Heart right ventricle (tissue), 16 donors: Measurements from ENCODE around the gene SPIN3. TPM values are rescaled to one million over a fixed set of nuclear protein-coding genes. Genes with fewer than 3 reads are reported as not detected.

Experiments
- ATAC-seq, 8 donors: fragments of 200-7000 bp; cut with Tn5 transposase; one replicate each; pipeline ENCODE4 v1.9.1; 2020; ENCODE audit warnings: mild to moderate bottlenecking in 8 of 8, moderate library complexity in 8 of 8, moderate number of reproducible peaks in 1 of 8
- DNase-seq, 2 donors: peaks; one replicate each; pipeline ENCODE4 v3.0.0-alpha.2; 2020
- H3K27ac ChIP-seq, 10 donors: fragments of 200-600 bp; sonication (generic) in 2 of 10; one replicate each; pipeline versions ENCODE4 v1.5.0 to v1.8.0; 2020 to 2022; ENCODE audit warnings: mild to moderate bottlenecking in 3 of 10
- H3K27me3 ChIP-seq, 7 donors: fragments of 200-600 bp; one replicate each; pipeline ENCODE4 v1.8.0; 2021 to 2022; ENCODE audit warnings: mild to moderate bottlenecking in 2 of 7
- H3K36me3 ChIP-seq, 9 donors: fragments of 200-600 bp; sonication (generic) in 1 of 9; one replicate each; pipeline versions ENCODE4 v1.5.0 to v1.8.0; 2020 to 2022; ENCODE audit warnings: mild to moderate bottlenecking in 2 of 9
- H3K4me1 ChIP-seq, 9 donors: fragments of 200-600 bp; sonication (generic) in 1 of 9; one replicate each; pipeline versions ENCODE4 v1.5.0 to v1.8.0; 2020 to 2022; ENCODE audit warnings: mild to moderate bottlenecking in 4 of 9
- H3K4me3 ChIP-seq, 10 donors: fragments of 200-600 bp; sonication (generic) in 2 of 10; one replicate each; pipeline versions ENCODE4 v1.5.0 to v1.8.0; 2020 to 2022; ENCODE audit warnings: mild to moderate bottlenecking in 7 of 10, moderate library complexity in 2 of 10
- H3K9me3 ChIP-seq, 11 donors: fragments of 200-600 bp in 10 of 11; sonication (generic) in 2 of 11; one replicate each; pipeline versions ENCODE4 v1.5.0 to v1.8.0; 2013 to 2022; ENCODE audit warnings: mild to moderate bottlenecking in 2 of 11, control low read depth in 1 of 11, moderate library complexity in 1 of 11
- CTCF ChIP-seq, 9 donors: fragments of 200-600 bp; sonication (generic) in 2 of 9; IDR thresholded peaks; one replicate each; pipeline versions ENCODE4 v1.5.0 to v1.8.0; 2021 to 2022; ENCODE audit warnings: antibody characterized with exemption in 9 of 9, mild to moderate bottlenecking in 5 of 9, moderate library complexity in 1 of 9
- WGBS, 2 donors: extraction: QIAGEN DNeasy Blood & Tissue Kit; methylation state at CpG; one replicate each; pipeline ENCODE4 v1.1.7; 2013; ENCODE audit warnings: inconsistent platforms in 1 of 2; 5-methylcytosine and 5-hydroxymethylcytosine counted together
- intact Hi-C, 10 donors: fragments of 100-400 bp; cut with DNase I; formaldehyde crosslinking; loops; one replicate each; pipeline versions ENCODE4 v1.11.1 to v1.14.2; 2022
- polyA plus RNA-seq, 2 donors: library from polyadenylated mRNA; stranded (reverse); fragments of 200-250 nt; gene quantifications; one replicate each; pipeline ENCODE4 v1.2.3, GENCODE V29; 2013
- total RNA-seq, 10 donors: library from RNA; stranded (reverse); fragmentation: NEBNext Ultra II Directional in 3 of 10; extraction: Animal tissue kit (Norgen Biotek cat#: 25700) in 3 of 10; gene quantifications; one replicate each; pipeline versions ENCODE4 v1.2.1 to v1.2.4, GENCODE V29; 2021 to 2023
- donor health status: Arrhythmogenic right ventricular cardiomyopathy.
- donor health status: ischemic (EF 13 %, LVEDD 7.1; RV severe dilation, severe dysfunction).
- donor health status: healthy with polysubstance abuse.
- donor health status: DM: no; HTN: yes; CAD: no.
- donor health status: DM: no; HTN: no; CAD: no.
- donor health status: ischemic (EF 25% LVEDD 6.9; RV normal size, moderate dysfunction).
- donor health status: ischemic (EF 25% LVEDD 5.7; RV mildly dilated, moderate dysfunction).
- donor health status: healthy.
- donor health status: DM: yes; HTN: yes; CAD: no.
- donor health status: Ischemic cardiomyopathy.
- donor health status: ischemic (EF 35%, LVEDD 5.7; RV mildly dilated, moderate dysfunction).
- donor health status: nonischemic (EF 11% LVEDD 7.7; RV severe dilation, severe dysfunction).
- donor health status: DM: yes; HTN: yes; CAD: no.
- donor health status: PGD.
- donor health status: ischemic (EF 29% LVEDD 5.4; RV normal size, mild dysfunction).
- donor health status: nonischemic (EF 23%, LVEDD 6.1; RV moderate dilation, normal function).

SPIN3 gene
- total and polyA plus RNA-seq, 12 donors = 2.1 to 4.9 (median 3.5) TPM

GRCh38 chrX:56974408-56974807 lies 20.9 kb downstream of the SPIN3 start:
- TF ChIP-seq CTCF (IDR thresholded peaks at IDR 0.05) = no peak
- intact Hi-C loops = loop anchor here in 2 of 10 donors (10.0 kb wide), 1 partner anchor 210 kb away; no protein-coding TSS in a partner anchor
- no peak overlapping the region for H3K27ac ChIP-seq
- 96 to 97% methylated on average over 3 of the region's 3 CpGs for WGBS, 2 donors
- DNase-seq (no peak), ATAC-seq (no peak)
- H3K36me3 ChIP-seq = peaks cover 0 to 30% (median 5%) of the 10 kb centered on the region in 9 donors
- peaks cover 0 to 29% (median 0%) of the 10 kb centered on the region in 7 donors for H3K27me3 ChIP-seq
- H3K4me3 ChIP-seq = no peak overlapping the region
- H3K9me3 ChIP-seq = no peaks in the 10 kb centered on the region
- no peaks in the 10 kb centered on the region for H3K4me1 ChIP-seq

GRCh38 chrX:56969559-56969958 lies 25.8 kb downstream of the SPIN3 start:
- DNase-seq = no peak
- no peak overlapping the region for H3K27ac ChIP-seq
- TF ChIP-seq CTCF (IDR thresholded peaks at IDR 0.05) = no peak
- intact Hi-C loops = loop anchor here in 1 of 10 donors (5.0 kb wide), 1 partner anchor 152 kb away; no protein-coding TSS in a partner anchor
- H3K4me1 ChIP-seq = no peaks in the 10 kb centered on the region
- H3K27me3 ChIP-seq = peaks cover 0 to 49% (median 0%) of the 10 kb centered on the region in 7 donors
- no peaks in the 10 kb centered on the region for H3K9me3 ChIP-seq
- no peak for ATAC-seq
- peaks cover 0 to 13% (median 0%) of the 10 kb centered on the region in 9 donors for H3K36me3 ChIP-seq
- H3K4me3 ChIP-seq = no peak overlapping the region

DNA sequence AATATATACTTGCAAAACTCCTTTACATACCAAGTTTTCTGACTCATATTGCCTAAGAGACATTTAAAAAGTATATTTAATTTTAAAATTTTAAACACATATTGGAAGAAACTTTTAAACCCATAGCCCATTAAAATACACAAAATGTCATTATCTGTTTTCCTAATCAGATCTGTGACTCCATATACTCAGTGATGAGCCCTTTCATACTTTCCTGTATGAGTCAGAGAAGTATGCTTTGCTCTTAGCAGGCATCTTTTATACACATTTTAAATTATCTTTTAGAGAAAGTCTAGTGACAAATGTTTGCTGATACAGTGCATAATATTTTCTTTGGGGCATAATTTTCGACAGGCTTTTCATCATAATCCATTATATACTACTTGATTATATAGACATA lies 26.4 kb downstream of the SPIN3 start:
- Histone ChIP-seq H3K27ac (no peak overlapping the region), H3K27me3 (peaks cover 0 to 46% (median 0%) of the 10 kb centered on the region in 7 donors), H3K4me3 (no peak overlapping the region), H3K9me3 (no peaks in the 10 kb centered on the region), H3K36me3 (peaks cover 0 to 13% (median 0%) of the 10 kb centered on the region in 9 donors), H3K4me1 (no peaks in the 10 kb centered on the region)
- DNase-seq = no peak
- no peak for TF ChIP-seq CTCF (IDR thresholded peaks at IDR 0.05)
- WGBS, 2 donors = 83 to 100% methylated on average over 1 of the region's 1 CpG
- intact Hi-C loops = loop anchor here in 1 of 10 donors (5.0 kb wide), 1 partner anchor 152 kb away; no protein-coding TSS in a partner anchor
- no peak for ATAC-seq

GRCh38 chrX:56963377-56963776 lies 32.0 kb downstream of the SPIN3 start:
- Histone ChIP-seq H3K36me3 (peaks cover 0 to 7% (median 0%) of the 10 kb centered on the region in 9 donors), H3K9me3 (no peaks in the 10 kb centered on the region), H3K4me3 (no peak overlapping the region), H3K27ac (no peak overlapping the region), H3K27me3 (peaks cover 0 to 45% (median 0%) of the 10 kb centered on the region in 7 donors), H3K4me1 (no peaks in the 10 kb centered on the region)
- no peak for TF ChIP-seq CTCF (IDR thresholded peaks at IDR 0.05)
- ATAC-seq (no peak), DNase-seq (no peak)
- intact Hi-C loops = no loop called here
- 81 to 88% methylated on average over 1 of the region's 1 CpG for WGBS, 2 donors
